ENCODE data around the gene TMEM91. TPM values are rescaled to one million over a fixed set of nuclear protein-coding genes. Genes with fewer than 3 reads are reported as not detected.
"Not testable (repeated sequence)": the region's sequence is repeated elsewhere in the genome, so short reads cannot be mapped to it uniquely, and the experiment has no call there.

TMEM91 gene
- total RNA-seq, 1 donor from 2014 or later = 8.1 TPM

DNA sequence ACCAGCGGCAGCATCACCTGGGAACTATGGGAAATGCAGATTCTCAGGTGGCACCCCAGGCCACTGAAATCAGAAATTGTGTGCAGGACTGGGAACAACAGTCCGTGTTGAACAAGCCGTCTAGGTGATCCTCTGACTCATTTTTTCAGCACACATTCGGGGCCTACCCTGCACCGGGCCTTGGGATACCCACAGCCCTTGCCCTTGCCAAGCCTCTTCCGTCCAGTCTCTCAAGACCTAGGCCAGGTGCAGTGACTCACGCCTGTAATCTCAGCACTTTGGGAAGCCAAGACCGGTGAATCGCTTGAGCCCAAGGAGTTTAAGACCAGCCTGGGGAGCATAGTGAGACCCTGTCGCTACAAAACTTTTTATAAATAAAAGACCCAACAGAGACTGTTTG is 40.9 kb upstream of the TMEM91 start:
- H3K36me3 Mint-ChIP-seq = no peaks in the 10 kb centered on the region
- DNase-seq (ENCODE audit: extremely low spot score, unreplicated experiment) = no peak
- H3K27me3 Mint-ChIP-seq = peaks cover 7% of the 10 kb centered on the region
- TF ChIP-seq, protein P1, sequence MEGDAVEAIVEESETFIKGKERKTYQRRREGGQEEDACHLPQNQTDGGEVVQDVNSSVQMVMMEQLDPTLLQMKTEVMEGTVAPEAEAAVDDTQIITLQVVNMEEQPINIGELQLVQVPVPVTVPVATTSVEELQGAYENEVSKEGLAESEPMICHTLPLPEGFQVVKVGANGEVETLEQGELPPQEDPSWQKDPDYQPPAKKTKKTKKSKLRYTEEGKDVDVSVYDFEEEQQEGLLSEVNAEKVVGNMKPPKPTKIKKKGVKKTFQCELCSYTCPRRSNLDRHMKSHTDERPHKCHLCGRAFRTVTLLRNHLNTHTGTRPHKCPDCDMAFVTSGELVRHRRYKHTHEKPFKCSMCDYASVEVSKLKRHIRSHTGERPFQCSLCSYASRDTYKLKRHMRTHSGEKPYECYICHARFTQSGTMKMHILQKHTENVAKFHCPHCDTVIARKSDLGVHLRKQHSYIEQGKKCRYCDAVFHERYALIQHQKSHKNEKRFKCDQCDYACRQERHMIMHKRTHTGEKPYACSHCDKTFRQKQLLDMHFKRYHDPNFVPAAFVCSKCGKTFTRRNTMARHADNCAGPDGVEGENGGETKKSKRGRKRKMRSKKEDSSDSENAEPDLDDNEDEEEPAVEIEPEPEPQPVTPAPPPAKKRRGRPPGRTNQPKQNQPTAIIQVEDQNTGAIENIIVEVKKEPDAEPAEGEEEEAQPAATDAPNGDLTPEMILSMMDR (conservative IDR thresholded peaks at IDR 0.05) = no peak
- H3K4me1 Mint-ChIP-seq (ENCODE audit: unreplicated experiment) = no peaks in the 10 kb centered on the region
- H3K27ac Mint-ChIP-seq = no peak overlapping the region
- no peak overlapping the region for H3K4me3 Mint-ChIP-seq
- H3K9me3 Mint-ChIP-seq = no peaks in the 10 kb centered on the region

DNA sequence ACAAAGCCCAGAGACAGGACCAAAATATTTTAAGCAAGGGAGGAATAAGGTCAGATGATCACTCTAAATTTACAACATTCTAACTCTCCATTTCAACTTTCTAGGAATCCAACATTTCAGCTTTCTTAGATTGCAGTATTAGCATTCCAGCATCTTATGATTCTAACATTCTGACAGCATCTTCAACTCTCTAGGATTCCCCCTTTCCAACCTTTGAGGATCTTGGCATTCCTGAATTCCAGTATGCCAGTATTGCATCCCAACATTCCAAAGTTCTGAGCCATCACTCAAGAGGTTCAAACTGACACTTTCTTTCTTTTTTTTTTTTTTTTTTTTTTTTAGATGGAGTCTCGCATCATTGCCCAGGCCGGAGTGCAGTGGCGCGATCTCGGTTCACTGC is 36.4 kb upstream of the TMEM91 start:
- no peaks in the 10 kb centered on the region for H3K27me3 Mint-ChIP-seq
- no peak overlapping the region for H3K4me3 Mint-ChIP-seq
- H3K36me3 Mint-ChIP-seq = no peaks in the 10 kb centered on the region
- no peak overlapping the region for H3K27ac Mint-ChIP-seq
- H3K4me1 Mint-ChIP-seq (ENCODE audit: unreplicated experiment) = no peaks in the 10 kb centered on the region
- TF ChIP-seq, protein P1 (conservative IDR thresholded peaks at IDR 0.05) = no peak
- DNase-seq (ENCODE audit: extremely low spot score, unreplicated experiment) = no peak
- H3K9me3 Mint-ChIP-seq = no peaks in the 10 kb centered on the region

DNA sequence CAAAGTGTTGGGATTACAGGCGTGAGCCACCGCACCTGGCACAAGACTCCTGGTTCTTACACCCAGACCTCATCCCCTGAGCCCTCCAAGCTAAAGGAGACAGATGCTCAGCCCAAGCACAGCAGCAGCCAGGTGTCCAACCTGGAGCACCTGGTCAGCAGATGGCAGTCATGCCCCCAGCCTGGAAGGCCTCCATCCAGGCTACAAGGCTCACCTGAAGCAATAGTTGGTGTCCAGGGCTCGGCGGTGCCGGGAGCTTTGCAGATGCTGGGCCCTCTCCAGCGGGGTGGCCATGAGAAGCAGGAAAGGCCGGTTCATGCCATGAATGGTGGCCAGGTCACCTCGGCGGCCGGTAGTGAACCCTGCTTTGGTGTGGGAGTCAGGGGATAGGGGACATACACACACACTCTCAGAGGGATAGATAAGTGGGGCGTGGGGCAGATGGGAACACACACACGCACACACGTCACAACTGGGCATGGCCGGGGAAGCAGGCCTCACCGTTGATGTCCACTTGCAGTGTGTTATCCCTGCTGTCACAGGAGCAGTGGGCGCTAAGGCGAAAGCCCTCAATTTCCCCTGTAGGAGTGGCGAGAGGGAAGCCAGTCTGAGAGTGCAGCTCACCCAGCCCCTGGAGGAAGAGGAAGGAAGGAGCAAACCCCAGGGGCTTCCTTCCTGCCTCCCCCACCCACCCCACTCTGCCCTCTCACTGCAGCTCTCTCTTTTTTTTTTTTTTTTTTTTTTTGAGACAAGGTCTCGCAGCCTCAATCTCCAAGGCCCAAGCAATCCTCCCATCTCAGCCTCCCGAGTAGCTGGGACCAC is 34.5 kb upstream of the TMEM91 start:
- H3K9me3 Mint-ChIP-seq = no peaks in the 10 kb centered on the region
- no peak overlapping the region for H3K4me3 Mint-ChIP-seq
- H3K27me3 Mint-ChIP-seq = no peaks in the 10 kb centered on the region
- H3K4me1 Mint-ChIP-seq (ENCODE audit: unreplicated experiment) = no peaks in the 10 kb centered on the region
- no peak overlapping the region for H3K27ac Mint-ChIP-seq
- H3K36me3 Mint-ChIP-seq = no peaks in the 10 kb centered on the region
- TF ChIP-seq, protein P1 (conservative IDR thresholded peaks at IDR 0.05) = no peak
- no peak for DNase-seq (ENCODE audit: extremely low spot score, unreplicated experiment)

DNA sequence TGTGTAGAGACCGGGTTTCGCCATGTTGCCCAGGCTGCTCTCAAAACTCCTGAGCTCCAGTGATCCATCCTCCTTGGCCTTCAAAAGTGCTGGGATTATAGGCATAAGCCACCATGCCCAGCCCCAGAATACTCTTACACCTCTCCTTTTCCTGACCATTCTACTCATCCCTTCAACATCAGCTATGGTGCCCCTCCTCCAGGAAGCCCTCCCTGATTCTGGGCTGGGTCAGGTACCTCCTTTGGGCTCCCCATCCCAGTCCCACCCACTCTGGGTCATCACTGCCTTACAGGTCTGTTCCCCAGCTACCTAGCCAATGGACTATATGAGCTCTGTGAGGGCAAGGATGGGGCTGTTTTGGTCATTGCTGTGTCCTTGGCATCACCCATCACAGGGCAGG is 32.2 kb upstream of the TMEM91 start:
- H3K27me3 Mint-ChIP-seq = peaks cover 8% of the 10 kb centered on the region
- no peak for DNase-seq (ENCODE audit: extremely low spot score, unreplicated experiment)
- TF ChIP-seq, protein P1 (conservative IDR thresholded peaks at IDR 0.05) = no peak
- no peaks in the 10 kb centered on the region for H3K9me3 Mint-ChIP-seq
- no peaks in the 10 kb centered on the region for H3K36me3 Mint-ChIP-seq
- H3K4me1 Mint-ChIP-seq (ENCODE audit: unreplicated experiment) = no peaks in the 10 kb centered on the region
- H3K4me3 Mint-ChIP-seq = no peak overlapping the region
- no peak overlapping the region for H3K27ac Mint-ChIP-seq

DNA sequence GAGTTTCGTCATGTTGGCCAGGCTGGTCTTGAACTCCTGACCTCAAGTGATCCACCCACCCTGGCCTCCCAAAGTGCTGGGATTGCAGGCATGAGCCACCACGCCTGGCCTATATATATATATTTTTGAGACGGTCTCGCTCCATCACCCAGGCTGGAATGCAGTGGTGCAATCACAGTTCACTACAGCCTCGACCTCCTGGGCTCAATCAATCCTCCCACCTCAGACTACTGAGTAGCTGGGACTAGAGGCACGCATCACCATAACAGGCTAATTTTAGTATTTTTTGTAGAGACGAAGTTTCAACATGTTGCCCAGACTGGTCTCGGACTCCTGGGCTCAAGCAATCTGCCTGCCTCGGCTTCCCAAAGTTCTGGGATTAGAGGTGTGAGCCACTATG is 29.4 kb upstream of the TMEM91 start:
- H3K9me3 Mint-ChIP-seq = not testable (repeated sequence)

DNA sequence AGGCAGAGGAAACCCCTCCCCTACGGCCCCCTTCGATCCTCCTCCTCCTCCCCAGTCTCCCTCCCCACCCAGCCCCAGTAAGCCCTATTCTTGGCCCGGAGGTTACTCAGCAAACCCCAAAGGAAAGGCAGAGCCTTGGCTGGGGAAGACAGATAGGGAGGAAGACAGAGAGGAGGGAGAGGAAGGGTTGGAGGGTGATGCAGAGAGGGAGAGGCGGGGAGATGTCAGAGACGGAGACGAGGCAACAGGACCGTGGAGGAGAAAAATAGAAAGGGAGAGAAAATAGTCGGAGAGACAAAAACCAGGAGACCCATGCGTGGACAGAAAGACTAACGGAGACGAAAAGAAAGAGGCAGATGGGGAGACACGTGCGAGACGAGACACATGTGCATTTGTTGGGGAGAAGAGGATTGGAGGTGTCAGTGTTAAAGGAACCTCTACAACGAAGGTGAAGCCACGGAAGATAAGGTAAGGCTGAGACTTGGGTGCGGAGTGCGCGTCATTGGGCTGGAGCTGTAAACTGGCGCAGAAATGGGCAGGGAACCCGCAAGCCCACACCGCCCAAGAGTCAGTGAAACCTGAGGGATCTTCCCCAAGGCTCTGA is 25.5 kb upstream of the TMEM91 start:
- peaks cover 5% of the 10 kb centered on the region for H3K36me3 Mint-ChIP-seq
- no peaks in the 10 kb centered on the region for H3K9me3 Mint-ChIP-seq
- peaks cover 20% of the 10 kb centered on the region for H3K4me1 Mint-ChIP-seq (ENCODE audit: unreplicated experiment)
- H3K27ac Mint-ChIP-seq = no peak overlapping the region
- H3K27me3 Mint-ChIP-seq = peaks cover 57% of the 10 kb centered on the region
- H3K4me3 Mint-ChIP-seq = peak overlapping the region; percentile 81
- TF ChIP-seq, protein P1 (conservative IDR thresholded peaks at IDR 0.05) = no peak
- no peak for DNase-seq (ENCODE audit: extremely low spot score, unreplicated experiment)

More for the DNA sequence above, 29.4 kb upstream of the TMEM91 start:
- H3K36me3 Mint-ChIP-seq; H3K4me3 Mint-ChIP-seq; DNase-seq (ENCODE audit: extremely low spot score, unreplicated experiment); H3K27ac Mint-ChIP-seq; H3K4me1 Mint-ChIP-seq (ENCODE audit: unreplicated experiment): not testable (repeated sequence)
- peaks cover 32% of the 10 kb centered on the region for H3K27me3 Mint-ChIP-seq
